NB4 (cell line): ENCODE measurements around the gene KIAA1958.

Source experiments
- DNase-seq: peaks from one replicate; pipeline ENCODE4 v3.0.0; 2010; ENCODE audit warnings: low read depth
- H3K4me3 ChIP-seq: one replicate; pipeline ENCODE4 v1.5.1; 2011; ENCODE audit warnings: mild to moderate bottlenecking, low read depth, low read length, moderate library complexity
- CTCF ChIP-seq: IDR thresholded peaks from one replicate; pipeline ENCODE4 v1.5.1; 2012; ENCODE audit warnings: low read depth, low read length
- MAX ChIP-seq: IDR thresholded peaks from 2 replicates; pipeline ENCODE4 v1.6.1; 2011; ENCODE audit warnings: low read depth, low read length
- MYC ChIP-seq: IDR thresholded peaks from 2 replicates; pipeline ENCODE4 v1.6.1; 2011; ENCODE audit warnings: low read depth, low read length
- POLR2A ChIP-seq: IDR thresholded peaks from 2 replicates; pipeline ENCODE4 v1.6.1; 2011; ENCODE audit warnings: mild to moderate bottlenecking; ENCODE audit not compliant: insufficient read length; ENCODE audit errors: extremely low read depth

Gene KIAA1958

GRCh38 chr9:112548051-112548440 is 61.4 kb downstream of the KIAA1958 start:
- DNase-seq, result no peak
- no peak for TF ChIP-seq POLR2A
- no peak for TF ChIP-seq MAX
- no peak for TF ChIP-seq MYC
- TF ChIP-seq CTCF, result no peak
- H3K4me3 ChIP-seq, result no peak overlapping the region

- no peak for DNase-seq
Measured at GRCh38 chr9:112548836-112549595, 62.4 kb downstream of the KIAA1958 start.

GRCh38 chr9:112550531-112550930 is 63.9 kb downstream of the KIAA1958 start:
- DNase-seq, result no peak
- TF ChIP-seq MYC (no peak), CTCF (no peak), MAX (no peak), POLR2A (no peak)
- no peak overlapping the region for H3K4me3 ChIP-seq

More at GRCh38 chr9:112548836-112549595, 62.4 kb downstream of the KIAA1958 start:
- H3K4me3 ChIP-seq, result no peak overlapping the region
- no peak for TF ChIP-seq MYC
- TF ChIP-seq POLR2A, result no peak
- TF ChIP-seq CTCF, result no peak
- no peak for TF ChIP-seq MAX

- DNase-seq, result no peak
- TF ChIP-seq MYC (no peak), CTCF (no peak), MAX (no peak), POLR2A (no peak)
- no peak overlapping the region for H3K4me3 ChIP-seq
Measured at GRCh38 chr9:112551641-112552040, 65.0 kb downstream of the KIAA1958 start.

GRCh38 chr9:112552229-112553056 is 65.8 kb downstream of the KIAA1958 start:
- TF ChIP-seq MAX, result no peak
- DNase-seq, result no peak
- H3K4me3 ChIP-seq, result no peak overlapping the region
